Stimulated activated naive CD4-positive, alpha-beta T cell treated with Interleukin-2 at 50 U/mL for 16 hours (primary cell): ENCODE data around the gene ZNF746.

Experiments
- DNase-seq: peaks from one replicate; lab custom pipeline; 2025; lab: John Stamatoyannopoulos, UW

The ZNF746 gene

DNA sequence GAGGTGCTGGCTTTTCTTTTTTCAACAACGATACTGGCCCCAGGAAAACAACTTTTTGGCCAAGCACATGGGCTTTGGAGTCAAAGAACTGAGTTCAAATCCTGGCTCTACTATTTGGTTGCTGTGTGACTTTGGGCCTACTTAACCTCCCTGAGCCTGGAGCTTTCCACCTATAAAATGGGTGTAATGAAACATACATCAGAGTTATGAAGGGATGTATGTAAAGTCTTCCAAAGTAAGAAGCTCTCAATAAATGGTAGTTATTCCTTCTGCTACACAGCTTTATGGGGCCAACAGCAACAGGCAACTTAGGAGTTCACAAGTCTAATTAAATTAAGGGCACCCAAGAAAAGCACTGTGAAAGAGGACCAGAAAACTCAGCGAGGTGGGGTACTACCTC lies 69.7 kb downstream of the ZNF746 start:
- DNase-seq = no peak

DNA sequence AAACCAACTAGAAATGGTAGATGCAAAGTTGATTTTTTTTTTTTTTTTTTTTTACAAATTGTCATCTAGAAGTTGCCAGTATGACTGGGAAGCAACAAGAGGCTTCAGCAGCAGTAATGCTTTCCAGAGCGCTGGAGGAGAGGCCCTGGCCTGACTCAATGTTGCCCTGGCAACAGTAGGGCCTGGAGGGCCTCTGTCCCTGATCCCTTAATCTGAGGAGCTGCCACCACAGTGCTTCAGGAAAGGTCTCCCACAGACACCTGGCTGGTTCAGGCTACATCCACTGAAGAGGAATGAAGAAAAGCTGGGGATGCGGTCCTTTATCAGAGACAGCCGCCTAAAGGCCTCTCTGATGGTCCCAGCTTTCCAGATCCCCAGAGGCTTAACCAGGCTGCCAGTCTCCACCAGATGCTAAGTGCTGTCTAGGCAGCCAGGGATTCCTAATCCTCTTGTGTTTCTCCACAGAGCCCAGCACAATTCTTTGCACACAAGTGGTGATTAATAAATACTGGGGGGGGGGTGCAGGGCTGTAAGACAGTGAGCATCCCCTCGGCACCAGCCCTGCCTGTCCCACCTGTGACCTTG lies 70.4 kb downstream of the ZNF746 start:
- no peak for DNase-seq

DNA sequence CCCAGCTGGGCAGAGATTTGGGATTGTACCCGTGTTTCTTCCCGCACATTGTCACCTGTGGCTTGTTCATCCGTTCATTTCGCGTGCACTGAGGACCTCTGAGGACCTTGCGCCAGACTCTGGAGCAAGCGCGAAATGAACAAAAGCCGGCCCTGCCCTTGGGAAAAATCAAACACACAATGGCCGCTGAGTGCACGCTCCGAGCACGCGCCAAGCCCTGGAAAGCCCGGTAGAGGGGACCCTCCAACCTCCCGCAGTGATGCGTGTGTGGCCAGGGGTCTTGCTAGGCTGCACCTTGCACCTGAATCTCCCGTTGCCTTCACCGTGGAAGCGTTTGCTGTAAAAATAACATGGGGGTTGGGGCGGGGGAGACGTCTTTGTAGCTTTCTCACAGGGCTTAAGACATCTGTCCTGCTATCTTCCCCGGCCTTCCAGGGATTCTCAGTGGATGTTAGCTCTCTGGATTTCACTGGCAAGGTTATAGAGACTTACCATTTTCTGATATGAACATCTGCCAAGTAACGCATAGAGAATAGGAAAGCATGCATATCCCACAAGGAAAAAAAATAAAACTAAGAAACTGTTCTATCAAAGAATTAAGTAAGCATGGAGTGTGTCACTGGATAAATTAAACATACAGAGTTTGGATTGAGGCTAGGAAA lies 74.0 kb downstream of the ZNF746 start:
- DNase-seq = no peak

DNA sequence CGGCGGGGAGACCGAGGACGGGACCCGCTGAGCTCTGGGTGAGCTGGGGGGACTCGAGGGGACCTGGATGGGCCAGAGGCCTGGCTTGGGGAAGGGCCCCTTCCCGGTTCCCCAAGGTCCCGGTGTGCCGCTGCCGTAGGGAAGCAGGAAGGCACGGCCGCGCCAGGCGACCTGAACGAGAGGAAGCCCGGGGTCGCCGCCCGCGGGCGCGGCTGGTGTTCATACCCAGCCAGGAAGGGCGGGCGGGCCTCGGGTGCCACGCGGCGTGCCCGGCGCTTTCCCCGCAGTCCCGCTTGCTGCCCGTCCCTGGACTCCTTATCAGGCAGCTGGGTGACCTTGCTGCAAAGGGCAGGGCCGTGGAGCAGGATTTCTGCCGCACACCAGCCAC lies 74.7 kb downstream of the ZNF746 start:
- no peak for DNase-seq
